ENCODE results near the gene ACSF2.

- TF ChIP-seq ZFP36 (IDR thresholded peaks at IDR 0.05; ENCODE audit: borderline replicate concordance, partially characterized antibody) (no peak), MYC (IDR thresholded peaks at IDR 0.05; ENCODE audit: borderline replicate concordance, low read length) (no peak), MAZ (IDR thresholded peaks at IDR 0.05; ENCODE audit: borderline replicate concordance, low read depth, low read length) (no peak), NR3C1 (IDR thresholded peaks at IDR 0.05) (no peak), HOXA7 (CRISPR knock-in tag; IDR thresholded peaks at IDR 0.05) (no peak), TP53 (CRISPR knock-in tag; IDR thresholded peaks at IDR 0.05) (no peak), ZNF302 (CRISPR knock-in tag; IDR thresholded peaks at IDR 0.05) (no peak)
- TF ChIP-seq, protein P1, sequence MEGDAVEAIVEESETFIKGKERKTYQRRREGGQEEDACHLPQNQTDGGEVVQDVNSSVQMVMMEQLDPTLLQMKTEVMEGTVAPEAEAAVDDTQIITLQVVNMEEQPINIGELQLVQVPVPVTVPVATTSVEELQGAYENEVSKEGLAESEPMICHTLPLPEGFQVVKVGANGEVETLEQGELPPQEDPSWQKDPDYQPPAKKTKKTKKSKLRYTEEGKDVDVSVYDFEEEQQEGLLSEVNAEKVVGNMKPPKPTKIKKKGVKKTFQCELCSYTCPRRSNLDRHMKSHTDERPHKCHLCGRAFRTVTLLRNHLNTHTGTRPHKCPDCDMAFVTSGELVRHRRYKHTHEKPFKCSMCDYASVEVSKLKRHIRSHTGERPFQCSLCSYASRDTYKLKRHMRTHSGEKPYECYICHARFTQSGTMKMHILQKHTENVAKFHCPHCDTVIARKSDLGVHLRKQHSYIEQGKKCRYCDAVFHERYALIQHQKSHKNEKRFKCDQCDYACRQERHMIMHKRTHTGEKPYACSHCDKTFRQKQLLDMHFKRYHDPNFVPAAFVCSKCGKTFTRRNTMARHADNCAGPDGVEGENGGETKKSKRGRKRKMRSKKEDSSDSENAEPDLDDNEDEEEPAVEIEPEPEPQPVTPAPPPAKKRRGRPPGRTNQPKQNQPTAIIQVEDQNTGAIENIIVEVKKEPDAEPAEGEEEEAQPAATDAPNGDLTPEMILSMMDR (IDR thresholded peaks at IDR 0.05): peak; percentile 64
- TF ChIP-seq, protein P2, sequence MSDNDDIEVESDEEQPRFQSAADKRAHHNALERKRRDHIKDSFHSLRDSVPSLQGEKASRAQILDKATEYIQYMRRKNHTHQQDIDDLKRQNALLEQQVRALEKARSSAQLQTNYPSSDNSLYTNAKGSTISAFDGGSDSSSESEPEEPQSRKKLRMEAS (IDR thresholded peaks at IDR 0.05): no peak
Measured at GRCh38 chr17:50501054-50501453, 75.0 kb downstream of the ACSF2 start.
